Activated B cell treated with CpG ODN at 0.5 μM for 24 hours (primary cell): Measurements from ENCODE around the gene WWOX. TPM values are rescaled to one million over a fixed set of nuclear protein-coding genes. Genes with fewer than 3 reads are reported as not detected.

Source experiments
- ATAC-seq: fragments of 200-7000 bp; cut with Tn5 transposase; one replicate; pipeline ENCODE4 v1.10.0; 2021; ENCODE audit warnings: low read depth, mild to moderate bottlenecking, moderate library complexity
- CTCF ChIA-PET: fragments of 350-600 bp; sonication (Branson Sonifier 250); formaldehyde crosslinking; loops from one replicate; lab custom pipeline; 2021; ENCODE audit warnings: antibody characterized with exemption; lab: Charles Lee
- POLR2A ChIA-PET: fragments of 350-600 bp; sonication (Branson Sonifier 250); formaldehyde crosslinking; loops from one replicate; lab custom pipeline; 2021; ENCODE audit warnings: antibody characterized with exemption; lab: Charles Lee
- DNase-seq: peaks from one replicate; pipeline ENCODE4 v3.0.0; 2022
- H3K27ac Mint-ChIP-seq: one replicate; pipeline ENCODE4 v1.8.0; 2020; ENCODE audit warnings: mixed read lengths
- H3K27me3 Mint-ChIP-seq: one replicate; pipeline ENCODE4 v1.8.0; 2021; ENCODE audit warnings: mixed read lengths
- H3K36me3 Mint-ChIP-seq: one replicate; pipeline ENCODE4 v1.8.0; 2021; ENCODE audit warnings: low read depth, mixed read lengths
- H3K4me1 Mint-ChIP-seq: one replicate; pipeline ENCODE4 v1.8.0; 2021; ENCODE audit warnings: mixed read lengths
- H3K4me3 Mint-ChIP-seq: one replicate; pipeline ENCODE4 v1.8.0; 2020; ENCODE audit warnings: mild to moderate bottlenecking, mixed read lengths
- H3K9me3 Mint-ChIP-seq: one replicate; pipeline ENCODE4 v1.8.0; 2020; ENCODE audit warnings: mixed read lengths
- intact Hi-C: fragments of 100-400 bp; cut with micrococcal nuclease; formaldehyde crosslinking; loops from one replicate; pipeline ENCODE4 v1.15.1; 2024
- total RNA-seq: library from RNA; stranded (reverse); gene quantifications from 2 replicates; pipeline ENCODE4 v1.2.3, GENCODE V29; 2022
- TF ChIP-seq, protein P1 (sequence below): fragments of 200-600 bp; IDR thresholded peaks from one replicate; pipeline ENCODE4 v1.8.0; 2022; ENCODE audit warnings: antibody characterized with exemption, mild to moderate bottlenecking

Gene WWOX
- total RNA-seq, 1 donor from 2014 or later, result 22.6 TPM

DNA sequence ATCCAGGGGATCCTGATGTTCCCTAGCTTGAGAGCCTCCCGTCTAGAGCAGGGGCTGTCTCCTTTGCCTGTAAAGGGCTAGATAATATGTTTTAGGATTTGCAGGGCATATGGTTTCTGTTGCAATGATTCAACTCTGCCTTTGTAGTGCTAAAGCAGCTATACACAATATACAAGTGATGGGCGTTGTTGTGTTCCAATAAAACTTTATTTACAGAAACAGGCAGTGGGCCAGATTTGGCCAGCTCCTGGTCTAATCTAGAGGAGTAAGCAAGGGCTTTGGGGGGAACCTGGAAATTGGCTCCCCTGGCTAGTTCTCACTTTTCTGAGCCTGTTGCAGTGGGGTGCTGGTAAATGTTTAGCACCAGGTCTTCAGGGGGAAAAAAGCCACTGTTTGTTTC lies 13.8 kb downstream of the WWOX start:
- ChIA-PET CTCF (no interaction called here), POLR2A (interaction anchor here (0.7 kb wide), 1 partner anchor 445 kb away, joined by 3 read pairs; no protein-coding TSS in a partner anchor)
- Mint-ChIP-seq H3K36me3 (peaks cover 48% of the 10 kb centered on the region), H3K27me3 (no peaks in the 10 kb centered on the region), H3K4me3 (no peak overlapping the region), H3K9me3 (no peaks in the 10 kb centered on the region), H3K4me1 (no peaks in the 10 kb centered on the region), H3K27ac (no peak overlapping the region)
- intact Hi-C loops, result no loop called here
- ATAC-seq (no peak), DNase-seq (no peak)
- TF ChIP-seq, protein P1, sequence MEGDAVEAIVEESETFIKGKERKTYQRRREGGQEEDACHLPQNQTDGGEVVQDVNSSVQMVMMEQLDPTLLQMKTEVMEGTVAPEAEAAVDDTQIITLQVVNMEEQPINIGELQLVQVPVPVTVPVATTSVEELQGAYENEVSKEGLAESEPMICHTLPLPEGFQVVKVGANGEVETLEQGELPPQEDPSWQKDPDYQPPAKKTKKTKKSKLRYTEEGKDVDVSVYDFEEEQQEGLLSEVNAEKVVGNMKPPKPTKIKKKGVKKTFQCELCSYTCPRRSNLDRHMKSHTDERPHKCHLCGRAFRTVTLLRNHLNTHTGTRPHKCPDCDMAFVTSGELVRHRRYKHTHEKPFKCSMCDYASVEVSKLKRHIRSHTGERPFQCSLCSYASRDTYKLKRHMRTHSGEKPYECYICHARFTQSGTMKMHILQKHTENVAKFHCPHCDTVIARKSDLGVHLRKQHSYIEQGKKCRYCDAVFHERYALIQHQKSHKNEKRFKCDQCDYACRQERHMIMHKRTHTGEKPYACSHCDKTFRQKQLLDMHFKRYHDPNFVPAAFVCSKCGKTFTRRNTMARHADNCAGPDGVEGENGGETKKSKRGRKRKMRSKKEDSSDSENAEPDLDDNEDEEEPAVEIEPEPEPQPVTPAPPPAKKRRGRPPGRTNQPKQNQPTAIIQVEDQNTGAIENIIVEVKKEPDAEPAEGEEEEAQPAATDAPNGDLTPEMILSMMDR, result no peak

DNA sequence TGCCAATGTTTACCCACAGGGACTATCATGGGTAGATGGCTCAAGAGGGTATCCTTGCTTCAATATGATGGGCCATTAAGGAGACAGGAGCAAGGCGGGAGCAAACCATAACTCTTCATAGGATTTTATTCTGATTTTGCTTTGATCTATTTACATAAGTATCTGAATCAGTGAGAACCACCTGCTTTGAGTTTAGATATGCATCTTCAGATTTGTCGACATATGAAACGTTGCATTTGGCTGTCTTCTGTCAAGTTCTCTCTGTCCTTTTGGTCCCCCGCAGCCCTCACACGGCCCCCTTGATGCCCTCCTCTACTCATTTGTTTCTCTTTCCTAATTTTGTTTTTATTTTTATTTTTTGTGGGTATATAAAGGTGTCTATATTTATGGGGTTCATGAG lies 16.2 kb downstream of the WWOX start:
- ATAC-seq (no peak), DNase-seq (no peak)
- POLR2A ChIA-PET, result no interaction called here
- intact Hi-C loops, result no loop called here
- Mint-ChIP-seq H3K4me1 (no peaks in the 10 kb centered on the region), H3K36me3 (peaks cover 51% of the 10 kb centered on the region), H3K27me3 (no peaks in the 10 kb centered on the region), H3K4me3 (no peak overlapping the region), H3K9me3 (no peaks in the 10 kb centered on the region), H3K27ac (no peak overlapping the region)
- TF ChIP-seq, protein P1, result no peak
- CTCF ChIA-PET, result no interaction called here

DNA sequence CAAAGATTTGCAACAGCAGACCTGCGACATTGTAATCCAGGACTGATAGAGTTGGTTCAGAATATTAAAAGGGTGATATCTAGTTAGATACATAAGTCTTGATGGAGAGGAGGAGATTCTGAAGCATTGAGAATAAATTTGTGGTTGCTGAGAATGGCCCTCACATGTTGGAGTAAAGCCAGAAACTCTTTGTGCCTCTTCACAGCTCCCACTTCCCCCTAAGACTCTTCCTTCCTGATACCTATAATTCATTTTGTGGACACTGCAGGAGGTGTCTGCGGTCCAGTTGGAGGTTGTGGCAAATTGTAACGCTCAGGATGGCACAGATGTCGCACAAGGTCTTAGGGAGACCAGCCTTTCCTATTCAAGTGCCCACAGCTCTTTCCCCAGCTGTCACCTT lies 17.5 kb downstream of the WWOX start:
- CTCF ChIA-PET, result interaction anchor here (2.1 kb wide), 1 partner anchor 17 kb away, joined by 6 read pairs; the partner anchor contains the start of gene WWOX
- H3K4me1 Mint-ChIP-seq, result no peaks in the 10 kb centered on the region

DNA sequence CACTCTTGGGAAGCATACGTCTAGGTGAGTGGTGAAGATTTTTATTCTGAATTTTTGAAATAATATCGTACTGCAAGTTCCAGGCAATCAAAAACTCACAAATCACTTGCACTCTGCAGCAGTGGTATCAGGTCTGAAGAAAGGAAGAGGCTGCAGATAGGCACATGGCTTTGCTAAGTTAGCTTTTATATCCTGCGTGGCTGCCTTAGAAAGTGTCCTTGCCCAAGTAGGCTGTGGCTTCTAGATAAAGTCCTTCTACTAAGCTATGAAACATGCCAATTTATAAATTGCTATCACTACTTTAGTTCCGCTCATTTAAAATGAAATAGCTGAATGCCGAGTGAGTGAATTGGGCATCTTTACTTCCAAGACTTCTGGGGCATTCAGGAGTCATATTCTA lies 17.9 kb downstream of the WWOX start:
- no peak for ATAC-seq
- Mint-ChIP-seq H3K4me1 (no peaks in the 10 kb centered on the region), H3K36me3 (peaks cover 46% of the 10 kb centered on the region), H3K27ac (no peak overlapping the region), H3K27me3 (no peaks in the 10 kb centered on the region), H3K4me3 (no peak overlapping the region), H3K9me3 (no peaks in the 10 kb centered on the region)
- TF ChIP-seq, protein P1, result no peak
- CTCF ChIA-PET, result interaction anchor here (2.1 kb wide), 1 partner anchor 17 kb away, joined by 6 read pairs; the partner anchor contains the start of gene WWOX
- POLR2A ChIA-PET, result no interaction called here
- intact Hi-C loops, result no loop called here
- no peak for DNase-seq

More for the DNA sequence above, 17.5 kb downstream of the WWOX start:
- Mint-ChIP-seq H3K9me3 (no peaks in the 10 kb centered on the region), H3K4me3 (no peak overlapping the region), H3K36me3 (peaks cover 47% of the 10 kb centered on the region), H3K27me3 (no peaks in the 10 kb centered on the region), H3K27ac (no peak overlapping the region)
- intact Hi-C loops, result no loop called here
- TF ChIP-seq, protein P1, result no peak
- ATAC-seq, result no peak
- no peak for DNase-seq
- POLR2A ChIA-PET, result no interaction called here

DNA sequence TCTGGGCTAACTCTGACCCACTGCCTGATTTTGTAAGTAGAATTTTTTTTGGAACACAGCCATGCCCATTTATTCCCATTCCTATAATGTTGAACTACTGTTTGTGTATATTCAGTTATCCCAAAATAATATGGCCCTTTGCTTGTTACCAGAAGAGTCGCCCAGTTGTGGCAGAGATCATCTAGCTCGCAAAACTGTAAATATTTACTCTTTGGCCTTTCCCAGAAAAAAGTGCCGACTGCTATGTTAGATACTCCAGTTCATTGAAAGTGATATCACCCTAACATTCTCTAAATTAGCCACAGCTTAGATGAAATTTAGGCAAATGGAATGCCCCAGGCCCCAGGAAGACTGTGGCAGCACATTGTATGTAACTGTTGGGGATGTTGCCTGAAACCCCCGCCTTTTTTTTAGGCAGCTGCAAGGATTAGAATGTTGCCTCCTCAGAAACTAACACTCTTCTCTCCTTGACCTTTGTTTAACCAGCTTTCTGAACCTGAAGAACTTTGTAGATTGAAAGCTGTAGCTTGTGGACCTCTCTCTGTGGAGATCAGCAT lies 19.1 kb downstream of the WWOX start:
- TF ChIP-seq, protein P1, result no peak
- CTCF ChIA-PET, result interaction anchor here (2.1 kb wide), 1 partner anchor 19 kb away, joined by 6 read pairs; the partner anchor contains the start of gene WWOX
- peaks cover 41% of the 10 kb centered on the region for H3K36me3 Mint-ChIP-seq

More for the DNA sequence above, 19.1 kb downstream of the WWOX start:
- H3K9me3 Mint-ChIP-seq, result no peaks in the 10 kb centered on the region
- no peaks in the 10 kb centered on the region for H3K27me3 Mint-ChIP-seq
- H3K4me3 Mint-ChIP-seq, result no peak overlapping the region
- H3K27ac Mint-ChIP-seq, result no peak overlapping the region
- no peak for DNase-seq
- H3K4me1 Mint-ChIP-seq, result peaks cover 3% of the 10 kb centered on the region
- ATAC-seq, result no peak
- intact Hi-C loops, result no loop called here
- POLR2A ChIA-PET, result no interaction called here
